ENCODE data around the gene ZNF469. TPM values are rescaled to one million over a fixed set of nuclear protein-coding genes. Genes with fewer than 3 reads are reported as not detected.

The ZNF469 gene
- polyA plus RNA-seq, 1 donor (not counting 4 experiments of a cell fraction or from before 2014, with no cell fraction given) = not detected

- no peaks in the 10 kb centered on the region for H4K20me1 ChIP-seq (ENCODE audit: control insufficient read depth, extremely low read depth, insufficient read depth, low read length)
- H3K4me3 ChIP-seq (ENCODE audit: control insufficient read depth in 2 of 3, extremely low read depth in 1 of 3, insufficient read depth in 2 of 3, low read depth in 1 of 3, low read length in 3 of 3) = no peak overlapping the region
- H3K79me2 ChIP-seq (ENCODE audit: control insufficient read depth, insufficient read depth, low read length) = no peaks in the 10 kb centered on the region
- DNase-seq (ENCODE audit: low read depth, low spot score) (no peak), FAIRE-seq (no peak)
- no peak overlapping the region for H2AFZ ChIP-seq (ENCODE audit: control insufficient read depth, low read length)
- no peak overlapping the region for H3K9ac ChIP-seq (ENCODE audit: control insufficient read depth, extremely low read depth, insufficient read depth, low read length)
- no peak overlapping the region for H3K27ac ChIP-seq (ENCODE audit: control insufficient read depth, insufficient read depth, low read length)
- H3K9me1 ChIP-seq (ENCODE audit: control insufficient read depth, extremely low read depth, insufficient read depth, low read length) = no peaks in the 10 kb centered on the region
- no peaks in the 10 kb centered on the region for H3K27me3 ChIP-seq (ENCODE audit: control insufficient read depth, extremely low read depth, insufficient read depth, low read length)
- TF ChIP-seq EZH2 (IDR thresholded peaks at IDR 0.05; ENCODE audit: low read length) = no peak
- H3K4me1 ChIP-seq (ENCODE audit: control insufficient read depth, extremely low read depth, insufficient read depth, low read length) = no peaks in the 10 kb centered on the region
- H3K36me3 ChIP-seq (ENCODE audit: control insufficient read depth in 2 of 2, extremely low read depth in 1 of 2, insufficient read depth in 2 of 2, low read length in 2 of 2) = no peaks in the 10 kb centered on the region
- H3K9me3 ChIP-seq (ENCODE audit: control insufficient read depth, low read depth, low read length) = peaks cover 4% of the 10 kb centered on the region
- H3K4me2 ChIP-seq (ENCODE audit: control insufficient read depth, extremely low read depth, insufficient read depth, low read depth, low read length) = no peak overlapping the region
- dilution Hi-C loops (cut with MboI; ENCODE audit: extremely low pct_ligation_motif_present, low sequenced_read_pairs) = no loop called here
These were observed 12.4 kb upstream of the ZNF469 start for GRCh38 chr16:88370365-88370764.

- dilution Hi-C loops (cut with MboI; ENCODE audit: extremely low pct_ligation_motif_present, low sequenced_read_pairs) = no loop called here
- H3K9ac ChIP-seq (ENCODE audit: control insufficient read depth, extremely low read depth, insufficient read depth, low read length) = no peak overlapping the region
These were observed 10.2 kb upstream of the ZNF469 start for GRCh38 chr16:88372522-88372921.

More at GRCh38 chr16:88372522-88372921, 10.2 kb upstream of the ZNF469 start:
- Histone ChIP-seq H4K20me1 (ENCODE audit: control insufficient read depth, extremely low read depth, insufficient read depth, low read length) (no peaks in the 10 kb centered on the region), H3K27ac (ENCODE audit: control insufficient read depth, insufficient read depth, low read length) (no peak overlapping the region), H3K4me3 (ENCODE audit: control insufficient read depth in 2 of 3, extremely low read depth in 1 of 3, insufficient read depth in 2 of 3, low read depth in 1 of 3, low read length in 3 of 3) (no peak overlapping the region), H2AFZ (ENCODE audit: control insufficient read depth, low read length) (no peak overlapping the region), H3K36me3 (ENCODE audit: control insufficient read depth in 2 of 2, extremely low read depth in 1 of 2, insufficient read depth in 2 of 2, low read length in 2 of 2) (no peaks in the 10 kb centered on the region), H3K9me1 (ENCODE audit: control insufficient read depth, extremely low read depth, insufficient read depth, low read length) (no peaks in the 10 kb centered on the region), H3K9me3 (ENCODE audit: control insufficient read depth, low read depth, low read length) (peaks cover 4% of the 10 kb centered on the region), H3K4me2 (ENCODE audit: control insufficient read depth, extremely low read depth, insufficient read depth, low read depth, low read length) (no peak overlapping the region), H3K27me3 (ENCODE audit: control insufficient read depth, extremely low read depth, insufficient read depth, low read length) (no peaks in the 10 kb centered on the region), H3K4me1 (ENCODE audit: control insufficient read depth, extremely low read depth, insufficient read depth, low read length) (no peaks in the 10 kb centered on the region), H3K79me2 (ENCODE audit: control insufficient read depth, insufficient read depth, low read length) (no peaks in the 10 kb centered on the region)
- DNase-seq (ENCODE audit: low read depth, low spot score) (no peak), FAIRE-seq (no peak)
- TF ChIP-seq CTCF (optimal IDR thresholded peaks at IDR 0.05 in 1 of 3, IDR thresholded peaks at IDR 0.05 in 1 of 3, conservative IDR thresholded peaks at IDR 0.05 in 1 of 3; ENCODE audit: extremely low read depth in 1 of 3, insufficient read depth in 2 of 3, low read length in 3 of 3) (no peak), EZH2 (IDR thresholded peaks at IDR 0.05; ENCODE audit: low read length) (no peak)
